Coronary artery (tissue), 2 donors: Measurements from ENCODE around the gene CASKIN2.

Experiments
- DNase-seq: peaks from one replicate; pipeline ENCODE4 v3.0.0-alpha.2; 2017; ENCODE audit warnings: low spot score
- H3K27ac ChIP-seq, 2 donors: fragments of 200-600 bp; sonication (generic); one replicate each; pipeline ENCODE4 v1.5.1; 2016 to 2019
- H3K4me3 ChIP-seq: fragments of 200-600 bp; sonication (generic); 2 replicates; pipeline ENCODE4 v1.5.1; 2016; ENCODE audit warnings: mild to moderate bottlenecking, moderate library complexity
- CTCF ChIP-seq: fragments of 200-600 bp; sonication (generic); IDR thresholded peaks from one replicate; pipeline ENCODE4 v1.5.1; 2019; ENCODE audit warnings: antibody characterized with exemption

Gene CASKIN2

GRCh38 chr17:75518201-75518600, 2.9 kb upstream of the CASKIN2 start:
- no peak for DNase-seq
- TF ChIP-seq CTCF: no peak
- H3K4me3 ChIP-seq: no peak overlapping the region
- H3K27ac ChIP-seq: no peak overlapping the region

- Histone ChIP-seq H3K27ac (no peak overlapping the region), H3K4me3 (peak overlapping the region; percentile 78)
- no peak for TF ChIP-seq CTCF
- DNase-seq: no peak
Observed at GRCh38 chr17:75517297-75517865, 2.0 kb upstream of the CASKIN2 start.

- Histone ChIP-seq H3K27ac (peak overlapping the region; percentile 67 to 87), H3K4me3 (peak overlapping the region; percentile 78)
- no peak for DNase-seq
- no peak for TF ChIP-seq CTCF
Observed at GRCh38 chr17:75516619-75517296, 1.4 kb upstream of the CASKIN2 start.

GRCh38 chr17:75516255-75516618, 900 bp upstream of the CASKIN2 start, which contains the start of gene TSEN54:
TSS of gene TSEN54 (plus strand) at chr17:75516528. CDS start at chr17:75516561, 33 bp downstream.
- TF ChIP-seq CTCF: no peak

GRCh38 chr17:75514919-75515495, 330 bp downstream of the CASKIN2 start:
- peak overlapping the region; percentile 87 to 94 for H3K27ac ChIP-seq
- peak overlapping the region; percentile 78 for H3K4me3 ChIP-seq
- DNase-seq: no peak
- TF ChIP-seq CTCF: no peak

More at GRCh38 chr17:75516255-75516618, 900 bp upstream of the CASKIN2 start, which contains the start of gene TSEN54:
- peak; percentile 94 for DNase-seq
- Histone ChIP-seq H3K4me3 (peak within 1 kb of the TSS; percentile 78), H3K27ac (peak within 1 kb of the TSS; percentile 87 to 94)

- peak overlapping the region; percentile 78 for H3K4me3 ChIP-seq
- TF ChIP-seq CTCF: no peak
- no peak for DNase-seq
- H3K27ac ChIP-seq: peak overlapping the region; percentile 87 to 94
Observed at GRCh38 chr17:75514299-75514918, 928 bp downstream of the CASKIN2 start.
